A549 treated with CpdA at 1 μM for 4 hours (cell line): ENCODE measurements around the gene ZW10. TPM values are rescaled to one million over a fixed set of nuclear protein-coding genes. Genes with fewer than 3 reads are reported as not detected.

Experiments
- total RNA-seq: library from RNA; stranded (reverse); fragments of 200-300 nt; extraction: Qiagen RNA extraction; gene quantifications from 5 replicates; pipeline ENCODE4 v1.2.3, GENCODE V29; 2022; ENCODE audit warnings: low read depth

Gene ZW10
- total RNA-seq: 12.0 to 14.7 TPM (median 13.8 TPM) in 5 replicates

GRCh38 chr11:113773416-113774173, at the start of gene ZW10:
Gene ZW10, minus strand, starts transcription at chr11:113773692. Its CDS starts 26 bp downstream, at chr11:113773666.

GRCh38 chr11:113779496-113779895, 6.0 kb upstream of the ZW10 start, which contains the start of gene CLDN25:
Gene CLDN25, plus strand, starts transcription at chr11:113779796. Its CDS starts 0 bp downstream, at chr11:113779796.

DNA sequence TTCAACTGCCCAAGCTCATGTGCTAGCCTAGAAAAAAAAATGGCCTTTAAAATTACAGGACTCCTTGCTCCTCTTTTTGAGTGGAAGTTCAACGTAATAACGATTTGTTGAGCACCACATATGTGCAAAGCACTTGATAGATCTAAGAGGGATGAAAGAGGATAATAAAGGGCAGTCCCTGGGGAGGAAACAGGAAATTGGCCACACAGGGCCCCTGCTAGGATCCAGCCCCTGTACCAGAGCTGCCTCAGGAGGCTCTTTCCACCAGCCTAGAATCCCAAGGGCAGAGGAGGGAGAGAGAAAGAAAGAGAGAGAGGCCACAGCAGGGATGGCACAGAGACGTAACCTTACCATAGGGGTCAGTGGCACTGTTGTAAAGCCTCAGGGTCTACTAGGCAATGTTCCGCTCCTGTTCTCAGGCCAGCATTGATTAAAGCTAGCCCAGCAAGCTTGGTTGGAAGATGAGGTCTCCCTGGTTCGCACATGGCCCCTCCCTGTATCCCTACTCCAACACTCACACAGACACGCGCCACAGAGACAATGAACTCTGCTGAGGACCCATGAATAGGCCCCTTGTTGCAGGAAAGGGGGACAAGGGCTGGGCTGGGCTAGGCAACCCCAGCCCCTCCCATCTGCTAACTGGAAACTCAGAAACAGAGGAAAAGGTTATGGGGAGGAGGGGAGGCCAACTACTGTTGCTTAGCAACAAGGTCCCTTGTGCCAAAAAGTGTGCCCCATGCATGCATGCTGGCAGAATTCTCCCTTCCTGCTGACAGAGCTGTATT, 67.4 kb downstream of the ZW10 start, which contains the start of gene TMPRSS5:
Gene TMPRSS5, minus strand, starts transcription at position 438 of the 785 bp plus-strand sequence. Its CDS starts 84 bp downstream, at position 354.

Other genes starting within 250 kb of the ZW10 start
- 0.08 to 0.16 TPM (median 0.12 TPM) in 4 of 5 replicates, not detected in the other for gene TMPRSS5, start 67.4 kb downstream of the ZW10 start, total RNA-seq
- gene CLDN25, start 6.1 kb upstream of the ZW10 start, total RNA-seq: not detected in 5 replicates
- gene USP28, start 101.9 kb upstream of the ZW10 start, total RNA-seq: 12.5 to 23.6 TPM (median 17.7 TPM) in 5 replicates
- not detected in 5 replicates for gene HTR3B, start 131.1 kb upstream of the ZW10 start, total RNA-seq
- gene HTR3A, start 201.4 kb upstream of the ZW10 start, total RNA-seq: not detected in 5 replicates